AG04450 (cell line): Measurements from ENCODE around the gene TERF2IP. TPM values are rescaled to one million over a fixed set of nuclear protein-coding genes. Genes with fewer than 3 reads are reported as not detected.

Experiments
- CTCF ChIA-PET: fragments of 300-600, 350-600 bp; formaldehyde crosslinking; extraction: SDS; loops from one replicate; lab custom pipeline; 2022; ENCODE audit warnings: antibody characterized with exemption, inconsistent platforms; lab: Charles Lee
- POLR2A ChIA-PET: fragments of 350-600 bp; formaldehyde crosslinking; extraction: SDS; loops from one replicate; lab custom pipeline; 2021; ENCODE audit warnings: antibody characterized with exemption, inconsistent platforms; lab: Yijun Ruan, JAX
- DNase-seq: peaks from one replicate; pipeline ENCODE4 v3.0.0-alpha.2; 2011; ENCODE audit warnings: low read depth, low spot score
- H3K27ac ChIP-seq: one replicate; pipeline ENCODE4 v1.5.1; 2012; ENCODE audit warnings: low read depth, low read length, control low read depth
- H3K27me3 ChIP-seq: one replicate; pipeline ENCODE4 v1.6.0; 2012; ENCODE audit warnings: low read length; ENCODE audit not compliant: control insufficient read depth, insufficient read depth
- H3K4me3 ChIP-seq: 2 replicates; pipeline ENCODE4 v1.5.1; 2011; ENCODE audit warnings: mild to moderate bottlenecking, low read depth, low read length, control low read depth
- H3K9me3 ChIP-seq: 2 replicates; pipeline ENCODE4 v1.5.1; 2012; ENCODE audit warnings: low read length; ENCODE audit not compliant: control insufficient read depth, insufficient read depth
- CTCF ChIP-seq: IDR thresholded peaks from 2 replicates; pipeline ENCODE4 v1.5.1; 2011; ENCODE audit warnings: low read depth, low read length, control low read depth, inconsistent platforms
- polyA plus RNA-seq: library from polyadenylated mRNA; depleted of rRNA; stranded (reverse); fragments of >200 nt; gene quantifications from 2 replicates; pipeline ENCODE4 v1.2.3, GENCODE V29; 2011; rRNA removed
- small RNA-seq: library from RNA; depleted of rRNA; stranded (forward); fragments of <200 nt; gene quantifications from one replicate; pipeline ENCODE3, GENCODE V24; 2012; ENCODE audit warnings: low read depth; ENCODE audit not compliant: insufficient read length

TERF2IP gene
- polyA plus RNA-seq, 1 experiment = 59.5 TPM

GRCh38 chr16:75703306-75703705, 55.7 kb downstream of the TERF2IP start:
- POLR2A ChIA-PET = no interaction called here
- H3K9me3 ChIP-seq = no peaks in the 10 kb centered on the region
- no peak for DNase-seq
- H3K4me3 ChIP-seq = no peak overlapping the region
- TF ChIP-seq CTCF = no peak
- CTCF ChIA-PET = no interaction called here
- H3K27ac ChIP-seq = no peak overlapping the region
- H3K27me3 ChIP-seq = no peaks in the 10 kb centered on the region

Small RNA genes within 50 kb of the gene (small RNA-seq; reads per million reads assigned to genes)
- gene RN7SL520P = not detected

Other genes with a start within 250 kb of the TERF2IP start
- gene CFDP1, start 214.3 kb upstream of the TERF2IP start, polyA plus RNA-seq = 64.0 and 81.6 TPM in 2 replicates
- 8.0 and 13.3 TPM in 2 replicates for gene TMEM170A, start 183.1 kb upstream of the TERF2IP start, polyA plus RNA-seq
- gene CHST6, start 152.3 kb upstream of the TERF2IP start, polyA plus RNA-seq = 0.07 and 0.12 TPM in 2 replicates
- gene CHST5, start 111.7 kb upstream of the TERF2IP start, polyA plus RNA-seq = not detected in 2 replicates
- 10.6 and 16.7 TPM in 2 replicates for gene TMEM231, start 91.5 kb upstream of the TERF2IP start, polyA plus RNA-seq
- 70.9 and 89.8 TPM in 2 replicates for gene GABARAPL2, start 81.4 kb upstream of the TERF2IP start, polyA plus RNA-seq
- 32.2 and 32.5 TPM in 2 replicates for gene ADAT1, start 24.5 kb upstream of the TERF2IP start, polyA plus RNA-seq
- gene KARS1, start 108 bp upstream of the TERF2IP start, polyA plus RNA-seq = 190 and 203 TPM in 2 replicates
- gene CPHXL2, start 29.2 kb downstream of the TERF2IP start, polyA plus RNA-seq = not detected in 2 replicates
- gene DUXB, start 53.7 kb downstream of the TERF2IP start, polyA plus RNA-seq = not detected in 2 replicates
- not detected in 2 replicates for gene CPHXL, start 78.7 kb downstream of the TERF2IP start, polyA plus RNA-seq